ENCODE results near the gene PDE6A. TPM values are rescaled to one million over a fixed set of nuclear protein-coding genes. Genes with fewer than 3 reads are reported as not detected.

Gene PDE6A
- total RNA-seq, 1 donor from 2014 or later, result not detected

GRCh38 chr5:149832636-149833035, 112.0 kb downstream of the PDE6A start:
- intact Hi-C loops (cut with DNase I), result loop anchor here (10.0 kb wide), 2 partner anchors 132 to 162 kb away; partner anchors contain the start of gene SLC26A2
- ATAC-seq (no peak), DNase-seq (ENCODE audit: low spot score) (no peak)

DNA sequence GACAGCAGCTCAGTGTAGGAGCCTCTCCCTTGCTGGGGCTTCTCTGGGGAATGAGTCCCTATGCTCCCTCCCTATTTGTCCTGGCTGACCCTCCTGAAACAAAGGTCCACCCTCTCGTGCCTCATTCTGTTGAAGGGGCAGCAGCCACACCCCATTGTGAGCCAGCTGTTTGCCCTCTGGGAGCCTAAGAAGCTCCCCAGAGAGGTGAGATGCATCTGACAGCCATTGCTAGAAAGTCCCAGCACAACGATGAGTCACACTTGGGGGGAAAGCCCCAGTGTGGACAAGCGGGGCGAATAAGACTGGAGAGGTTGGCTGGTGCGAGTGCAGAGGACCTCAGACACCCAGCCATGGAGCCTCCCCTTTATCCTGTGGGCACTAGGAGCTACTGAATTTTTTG, 113.1 kb downstream of the PDE6A start:
- intact Hi-C loops (cut with DNase I), result loop anchor here (10.0 kb wide), 2 partner anchors 133 to 163 kb away; partner anchors contain the start of gene SLC26A2
- ATAC-seq (no peak), DNase-seq (ENCODE audit: low spot score) (no peak)

DNA sequence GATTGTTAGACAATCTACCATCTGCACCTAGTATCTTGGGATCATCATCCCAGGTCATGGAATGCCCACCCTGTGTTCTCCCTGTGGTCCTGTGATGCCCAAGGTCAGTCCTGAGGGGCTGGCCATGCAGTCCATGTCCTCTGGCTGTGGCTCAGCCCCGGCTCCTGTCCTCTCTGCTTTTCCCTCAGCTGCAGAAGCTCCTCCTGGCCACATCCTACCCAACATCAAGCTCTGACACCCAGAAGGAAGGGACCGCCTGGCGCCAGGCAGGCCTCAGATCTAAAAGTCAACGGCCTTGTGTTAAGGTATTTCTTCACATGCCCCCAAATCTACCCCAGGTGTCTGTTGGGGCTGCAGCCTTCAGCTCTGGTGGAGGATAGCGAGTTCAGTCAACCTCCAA, 114.0 kb downstream of the PDE6A start:
- no peak for ATAC-seq
- no peak for DNase-seq (ENCODE audit: low spot score)
- intact Hi-C loops (cut with DNase I), result loop anchor here (10.0 kb wide), 2 partner anchors 134 to 164 kb away; partner anchors contain the start of gene SLC26A2

GRCh38 chr5:149829954-149830353, 114.6 kb downstream of the PDE6A start:
- intact Hi-C loops (cut with DNase I), result loop anchor here (10.0 kb wide), 2 partner anchors 135 to 165 kb away; partner anchors contain the start of gene SLC26A2
- no peak for DNase-seq (ENCODE audit: low spot score)
- no peak for ATAC-seq

- DNase-seq (ENCODE audit: low spot score) (peak; percentile 95), ATAC-seq (peak; percentile 80)
- intact Hi-C loops (cut with DNase I), result loop anchor here (1.0 kb wide), 1 partner anchor 191 kb away; no protein-coding TSS in a partner anchor
Observed at GRCh38 chr5:149828161-149829011, 116.2 kb downstream of the PDE6A start.

- intact Hi-C loops (cut with DNase I), result no loop called here
- DNase-seq (ENCODE audit: low spot score), result no peak
- ATAC-seq, result no peak
Observed at GRCh38 chr5:149827546-149827945, 117.0 kb downstream of the PDE6A start.

- DNase-seq (ENCODE audit: low spot score), result no peak
- intact Hi-C loops (cut with DNase I), result no loop called here
- no peak for ATAC-seq
Observed at GRCh38 chr5:149827086-149827485, 117.5 kb downstream of the PDE6A start.

GRCh38 chr5:149826574-149826973, 118.0 kb downstream of the PDE6A start:
- no peak for DNase-seq (ENCODE audit: low spot score)
- no peak for ATAC-seq
- intact Hi-C loops (cut with DNase I), result no loop called here

DNA sequence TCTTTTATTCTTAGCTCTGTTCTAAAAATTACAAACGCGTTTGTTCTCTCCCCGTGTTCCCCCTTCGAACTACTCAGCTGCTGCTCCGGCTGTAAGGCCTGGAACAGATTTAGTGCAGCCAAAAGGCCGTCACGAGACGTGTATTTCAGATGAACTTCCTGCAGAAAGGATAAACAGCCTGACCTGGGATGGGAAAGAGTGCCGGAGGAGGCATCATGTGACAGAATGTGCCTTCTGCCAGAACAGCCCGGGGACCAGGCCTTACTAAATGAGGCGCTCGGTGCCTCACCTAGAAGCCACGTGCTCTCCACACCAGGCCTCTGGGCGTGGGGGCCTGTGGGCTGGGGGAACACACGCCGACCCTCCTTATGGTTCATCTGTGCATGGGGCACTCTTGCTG, 119.7 kb downstream of the PDE6A start:
- ATAC-seq (peak; percentile 76), DNase-seq (ENCODE audit: low spot score) (peak; percentile 63)
- intact Hi-C loops (cut with DNase I), result no loop called here

DNA sequence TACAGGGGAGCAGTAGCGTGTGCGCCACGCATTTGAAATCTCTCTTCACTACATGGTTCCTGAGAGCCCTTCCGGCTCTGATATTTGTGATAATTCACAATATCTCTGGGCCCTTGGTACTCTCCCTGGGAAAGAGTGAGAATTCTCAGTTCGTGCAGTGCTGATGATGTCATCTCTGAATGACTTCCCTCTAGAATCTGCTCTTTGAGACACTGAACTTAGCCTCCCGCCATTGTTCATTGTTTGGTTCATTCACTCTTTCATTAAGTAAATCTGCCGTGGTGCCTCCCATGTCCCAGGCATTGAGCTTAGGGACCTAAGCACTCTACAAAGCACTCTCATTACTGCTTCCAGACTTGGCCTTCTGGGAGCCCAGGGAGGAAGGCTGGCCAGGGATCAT, 120.5 kb downstream of the PDE6A start:
- no peak for DNase-seq (ENCODE audit: low spot score)
- intact Hi-C loops (cut with DNase I), result no loop called here
- ATAC-seq, result no peak

DNA sequence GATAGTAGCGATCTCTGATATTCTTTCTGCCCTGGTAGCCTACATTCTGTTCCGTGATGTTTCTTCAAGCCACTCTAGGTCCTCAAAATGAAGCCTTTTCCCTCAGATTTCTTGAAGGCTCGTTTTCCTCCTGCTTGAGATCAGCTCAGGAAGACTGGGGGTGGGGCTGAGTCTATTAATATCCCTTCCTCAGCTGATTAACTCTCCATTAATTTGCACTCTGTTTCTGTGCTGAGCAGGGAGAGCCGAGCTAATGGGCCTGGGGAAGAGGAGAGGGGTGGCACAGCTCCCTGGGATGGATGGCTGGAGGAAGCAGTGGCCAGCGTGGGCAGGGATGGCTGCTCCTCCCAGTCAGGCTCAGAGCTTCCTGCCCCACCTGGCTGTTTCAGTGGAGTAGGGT, 121.2 kb downstream of the PDE6A start:
- intact Hi-C loops (cut with DNase I), result no loop called here
- ATAC-seq (no peak), DNase-seq (ENCODE audit: low spot score) (no peak)

GRCh38 chr5:149822301-149822700, 122.3 kb downstream of the PDE6A start:
- intact Hi-C loops (cut with DNase I), result no loop called here
- DNase-seq (ENCODE audit: low spot score), result no peak
- no peak for ATAC-seq

DNA sequence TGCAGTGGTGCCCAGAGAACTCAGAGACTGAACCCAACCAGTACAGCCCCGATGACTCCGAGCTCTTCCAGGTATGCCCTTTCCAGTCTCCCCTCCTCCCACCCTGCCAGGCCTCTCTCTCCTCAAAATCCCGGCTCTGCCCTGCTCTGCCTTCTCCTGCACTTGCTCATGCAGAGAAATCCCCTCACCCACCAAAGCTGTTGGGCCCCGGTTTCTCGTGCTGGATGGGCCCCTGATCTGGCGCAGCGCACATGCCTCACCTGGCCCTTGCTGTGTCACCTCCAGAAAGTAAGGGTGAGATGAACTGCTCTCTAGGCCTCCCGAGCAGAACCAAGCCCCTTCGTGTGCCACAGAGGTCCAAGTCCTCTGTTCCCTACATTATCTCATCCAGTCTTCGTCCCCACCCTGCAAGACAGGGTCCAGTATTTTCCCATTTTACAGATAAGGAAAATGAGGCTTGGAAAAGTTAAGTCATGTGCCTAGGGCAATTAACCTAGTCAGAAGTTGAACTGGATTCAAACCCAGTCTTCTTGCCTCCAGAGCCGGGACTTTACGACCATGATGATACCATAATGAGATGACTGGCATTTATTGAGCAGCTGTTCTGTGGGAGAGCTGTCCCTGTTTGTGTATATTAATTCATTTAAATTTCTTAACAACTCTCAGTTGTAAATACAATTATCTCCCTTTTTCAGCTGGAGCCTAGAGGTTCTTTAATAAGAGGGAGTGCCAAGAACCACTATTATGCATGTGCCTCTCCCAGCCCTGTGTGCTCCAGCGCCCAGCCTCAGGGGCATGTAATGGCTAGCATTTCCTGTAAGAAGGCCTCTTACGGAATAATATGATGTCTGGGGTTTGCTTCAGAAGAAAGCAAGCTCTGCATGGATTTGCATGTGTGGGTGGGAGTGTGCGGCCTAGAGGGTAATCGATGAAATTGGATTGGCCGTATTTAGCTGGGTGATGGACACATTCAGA, 123.8 kb downstream of the PDE6A start:
- intact Hi-C loops (cut with DNase I), result no loop called here
- ATAC-seq (no peak), DNase-seq (ENCODE audit: low spot score) (no peak)

- ATAC-seq (no peak), DNase-seq (ENCODE audit: low spot score) (no peak)
- intact Hi-C loops (cut with DNase I), result no loop called here
Observed at GRCh38 chr5:149820012-149820411, 124.6 kb downstream of the PDE6A start.

GRCh38 chr5:149818116-149818515, 126.5 kb downstream of the PDE6A start:
- intact Hi-C loops (cut with DNase I), result no loop called here
- no peak for ATAC-seq
- no peak for DNase-seq (ENCODE audit: low spot score)

GRCh38 chr5:149817539-149818060, 127.0 kb downstream of the PDE6A start:
- intact Hi-C loops (cut with DNase I), result no loop called here
- no peak for DNase-seq (ENCODE audit: low spot score)
- no peak for ATAC-seq

DNA sequence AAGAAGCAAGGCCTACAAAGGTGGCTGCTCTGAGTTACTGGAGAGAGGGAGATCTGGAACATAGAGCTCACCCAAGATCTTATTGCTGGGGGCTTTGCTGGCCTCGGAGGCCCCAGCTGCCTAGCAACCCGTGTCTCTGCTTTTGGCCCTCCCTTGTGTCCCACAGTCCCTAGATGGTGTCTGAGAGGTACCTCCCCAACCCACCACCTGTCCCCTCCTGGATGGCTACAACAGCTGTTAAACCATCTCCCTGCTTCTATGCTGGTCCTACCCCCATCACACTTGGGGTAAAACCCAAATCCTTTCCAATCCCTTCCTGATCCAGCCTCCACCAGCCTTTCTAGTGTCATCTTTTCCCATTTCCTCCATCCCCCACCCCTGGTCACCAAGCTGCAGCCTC, 127.9 kb downstream of the PDE6A start:
- ATAC-seq (no peak), DNase-seq (ENCODE audit: low spot score) (no peak)
- intact Hi-C loops (cut with DNase I), result no loop called here

DNA sequence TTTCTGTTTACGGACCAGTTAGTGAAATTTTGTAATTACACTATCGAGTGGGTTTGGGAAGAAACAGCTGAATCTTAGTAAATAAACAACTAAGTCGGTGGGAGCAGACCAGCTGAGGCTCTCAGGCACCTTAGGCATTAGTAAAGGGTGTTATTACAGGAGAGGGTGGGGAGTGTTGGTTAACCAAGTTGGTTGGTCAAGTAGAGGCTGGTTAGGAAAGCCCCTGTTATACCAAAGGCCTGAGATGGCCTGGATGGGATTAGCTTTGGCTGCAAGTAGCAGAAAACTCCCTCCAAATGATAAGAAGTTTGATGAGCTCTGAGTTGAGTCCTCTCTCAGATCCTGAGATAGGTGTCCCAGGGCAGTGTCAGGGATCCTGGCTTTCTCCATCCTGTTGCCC, 133.1 kb downstream of the PDE6A start:
- intact Hi-C loops (cut with DNase I), result no loop called here
- DNase-seq (ENCODE audit: low spot score), result no peak
- ATAC-seq, result no peak

DNA sequence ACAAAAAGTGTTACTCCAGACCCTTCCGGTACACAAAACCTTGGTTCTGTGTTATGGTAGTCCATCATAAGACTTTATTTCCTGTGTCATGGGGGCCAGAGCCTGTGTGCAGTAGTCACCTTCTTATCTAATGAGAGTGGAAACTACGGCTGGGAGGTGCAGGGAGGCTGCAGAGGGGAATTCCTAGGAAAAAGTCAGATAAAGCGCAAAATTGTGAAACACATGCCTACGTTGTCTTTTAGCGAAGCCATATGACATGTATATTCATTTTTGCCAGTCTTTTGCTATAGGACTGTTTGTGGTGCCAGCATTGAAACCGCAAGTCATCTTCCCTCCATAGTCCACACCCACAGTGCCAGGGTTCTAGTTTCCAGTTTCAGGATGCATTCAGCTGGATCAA, 133.7 kb downstream of the PDE6A start:
- intact Hi-C loops (cut with DNase I), result no loop called here
- ATAC-seq, result no peak
- no peak for DNase-seq (ENCODE audit: low spot score)

Measured in sciatic nerve (tissue), 2 donors.